ENCODE measurements around the gene ACTR5.

Gene ACTR5

GRCh38 chr20:38752029-38752428, 3.8 kb downstream of the ACTR5 start:
- Histone ChIP-seq H3K4me3 (ENCODE audit: low read depth, low read length) (no peak overlapping the region), H3K27ac (no peak overlapping the region), H3K27me3 (replicated peaks) (no peaks in the 10 kb centered on the region), H3K36me3 (replicated peaks) (peaks cover 20% of the 10 kb centered on the region)
- no peak for TF ChIP-seq CTCF (IDR thresholded peaks at IDR 0.05; ENCODE audit: low read depth, low read length, missing control alignments)
- DNase-seq: no peak
- in situ Hi-C loops (cut with HindIII; ENCODE audit: low pct_ligation_motif_present, low sequenced_read_pairs): no loop called here

GRCh38 chr20:38754924-38755323, 6.7 kb downstream of the ACTR5 start:
- Histone ChIP-seq H3K36me3 (replicated peaks) (peaks cover 24% of the 10 kb centered on the region), H3K27me3 (replicated peaks) (no peaks in the 10 kb centered on the region), H3K4me3 (ENCODE audit: low read depth, low read length) (no peak overlapping the region), H3K27ac (no peak overlapping the region)
- in situ Hi-C loops (cut with HindIII; ENCODE audit: low pct_ligation_motif_present, low sequenced_read_pairs): no loop called here
- TF ChIP-seq CTCF (IDR thresholded peaks at IDR 0.05; ENCODE audit: low read depth, low read length, missing control alignments): no peak
- no peak for DNase-seq

DNA sequence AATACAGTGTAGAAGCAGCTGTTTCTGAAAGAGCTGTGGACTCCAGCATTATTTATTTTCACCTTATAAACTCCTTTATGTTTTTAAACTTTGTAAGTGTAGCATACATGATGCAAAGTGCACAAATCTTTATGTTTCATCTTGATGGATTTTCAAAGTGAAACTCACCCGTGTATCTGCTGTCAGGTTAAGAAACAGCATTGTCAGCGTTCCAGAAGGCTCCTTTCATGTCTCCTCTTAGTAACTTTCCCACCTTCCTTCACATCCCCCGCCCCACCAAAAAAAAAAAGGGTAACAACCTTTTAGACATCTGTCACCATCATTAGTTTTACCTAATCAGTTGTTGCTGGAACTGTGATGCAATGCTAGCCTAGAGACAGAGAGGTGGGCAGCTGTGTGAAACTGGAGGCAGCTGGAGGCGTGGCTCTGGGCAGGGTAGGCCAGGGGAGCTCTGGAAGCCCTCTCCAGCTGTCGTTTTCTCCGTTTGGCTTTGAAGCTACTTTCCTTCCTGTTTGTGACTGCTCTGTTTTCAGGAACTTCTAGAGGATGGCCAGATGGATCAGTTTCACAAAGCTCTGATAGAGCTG, 7.2 kb downstream of the ACTR5 start:
- peaks cover 26% of the 10 kb centered on the region for H3K36me3 ChIP-seq (replicated peaks)
- in situ Hi-C loops (cut with HindIII; ENCODE audit: low pct_ligation_motif_present, low sequenced_read_pairs): no loop called here
- no peak overlapping the region for H3K27ac ChIP-seq
- TF ChIP-seq CTCF (IDR thresholded peaks at IDR 0.05; ENCODE audit: low read depth, low read length, missing control alignments): no peak
- DNase-seq: no peak
- no peaks in the 10 kb centered on the region for H3K27me3 ChIP-seq (replicated peaks)
- no peak overlapping the region for H3K4me3 ChIP-seq (ENCODE audit: low read depth, low read length)

DNA sequence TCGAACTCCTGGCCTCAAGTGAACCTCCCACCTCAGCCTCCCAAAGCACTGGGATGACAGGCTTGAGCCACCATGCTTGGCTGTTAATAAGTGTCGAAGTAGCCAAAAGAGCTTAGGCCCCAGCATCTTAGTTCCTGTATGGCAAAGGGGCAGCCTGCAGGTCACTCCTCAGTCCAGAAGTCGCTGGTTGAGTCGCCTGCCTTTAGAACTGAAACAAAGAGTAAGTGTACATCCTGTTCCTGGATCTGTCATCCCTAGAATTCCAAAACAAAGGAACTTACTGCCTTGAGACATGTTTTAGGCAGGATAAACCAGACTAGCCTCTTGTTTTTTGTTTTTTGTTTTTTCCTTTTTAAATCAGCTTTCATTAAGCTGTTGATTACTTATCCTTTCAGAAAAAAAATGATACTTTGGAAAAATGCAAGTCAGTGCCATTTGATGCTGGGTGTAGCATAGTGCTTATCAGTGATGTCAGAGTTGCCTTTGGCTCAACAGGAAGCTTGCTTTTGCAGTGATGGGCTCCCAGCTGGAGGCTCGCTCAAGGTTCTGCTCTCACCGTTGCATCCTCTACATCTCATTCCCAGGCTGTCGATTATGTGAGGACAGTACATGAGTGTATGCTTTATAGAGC, 9.0 kb downstream of the ACTR5 start:
- no peaks in the 10 kb centered on the region for H3K27me3 ChIP-seq (replicated peaks)
- in situ Hi-C loops (cut with HindIII; ENCODE audit: low pct_ligation_motif_present, low sequenced_read_pairs): no loop called here
- no peak overlapping the region for H3K4me3 ChIP-seq (ENCODE audit: low read depth, low read length)
- TF ChIP-seq CTCF (IDR thresholded peaks at IDR 0.05; ENCODE audit: low read depth, low read length, missing control alignments): no peak
- H3K27ac ChIP-seq: no peak overlapping the region
- H3K36me3 ChIP-seq (replicated peaks): peaks cover 31% of the 10 kb centered on the region
- DNase-seq: peak; percentile 43

- TF ChIP-seq CTCF (IDR thresholded peaks at IDR 0.05; ENCODE audit: low read depth, low read length, missing control alignments): no peak
- no peak overlapping the region for H3K4me3 ChIP-seq (ENCODE audit: low read depth, low read length)
- in situ Hi-C loops (cut with HindIII; ENCODE audit: low pct_ligation_motif_present, low sequenced_read_pairs): no loop called here
- H3K27me3 ChIP-seq (replicated peaks): no peaks in the 10 kb centered on the region
- DNase-seq: no peak
- H3K36me3 ChIP-seq (replicated peaks): peaks cover 31% of the 10 kb centered on the region
- no peak overlapping the region for H3K27ac ChIP-seq
Observed at GRCh38 chr20:38759106-38759505, 10.8 kb downstream of the ACTR5 start.

DNA sequence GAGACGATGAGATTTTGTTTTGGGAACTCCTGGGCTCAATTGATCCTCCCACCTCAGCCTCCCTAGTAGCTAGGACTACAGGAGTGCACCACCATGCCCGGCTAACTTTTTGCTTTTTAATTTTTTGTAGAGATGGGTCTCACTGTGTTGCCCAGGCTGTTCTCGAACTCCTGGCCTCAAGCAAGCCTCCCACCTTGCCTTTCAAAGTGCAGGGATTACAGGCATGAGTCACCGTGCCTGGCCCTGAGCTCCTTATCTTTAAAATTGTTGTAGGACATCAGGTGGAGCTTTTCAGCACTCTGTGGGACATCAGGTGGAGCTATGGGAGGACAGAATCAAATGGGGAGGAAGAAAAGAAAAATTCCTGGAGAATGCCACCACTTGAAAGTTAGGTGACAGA, 12.7 kb downstream of the ACTR5 start:
- Histone ChIP-seq H3K4me3 (ENCODE audit: low read depth, low read length) (no peak overlapping the region), H3K36me3 (replicated peaks) (peaks cover 26% of the 10 kb centered on the region), H3K27ac (no peak overlapping the region), H3K27me3 (replicated peaks) (no peaks in the 10 kb centered on the region)
- in situ Hi-C loops (cut with HindIII; ENCODE audit: low pct_ligation_motif_present, low sequenced_read_pairs): no loop called here
- no peak for TF ChIP-seq CTCF (IDR thresholded peaks at IDR 0.05; ENCODE audit: low read depth, low read length, missing control alignments)
- no peak for DNase-seq

All from brain microvascular endothelial cell (primary cell).